CD14-positive monocyte (primary cell): ENCODE results near the gene GLDN. TPM values are rescaled to one million over a fixed set of nuclear protein-coding genes. Genes with fewer than 3 reads are reported as not detected.

Experiments used
- DNase-seq, 3 donors: peaks; one replicate each; pipeline ENCODE4 v3.0.0-alpha.2; 2011 to 2022
- H2AFZ ChIP-seq: 2 replicates; pipeline ENCODE4 v1.6.0; 2012; ENCODE audit warnings: mild to moderate bottlenecking, low read depth, low read length, inconsistent platforms; ENCODE audit not compliant: insufficient read depth, poor library complexity, severe bottlenecking
- H3K27ac ChIP-seq, 2 donors: 1 replicate in 1 of 2; 2 replicates in 1 of 2; pipeline ENCODE4 v1.5.1; 2012 to 2013; ENCODE audit warnings: low read length in 2 of 2, control low read depth in 1 of 2, inconsistent platforms in 1 of 2, low read depth in 1 of 2, mild to moderate bottlenecking in 1 of 2
- H3K27me3 ChIP-seq, 2 donors: one replicate each; pipeline versions ENCODE4 v1.6.0 to v1.6.1; 2011 to 2013; ENCODE audit warnings: low read length in 2 of 2; ENCODE audit not compliant: control insufficient read depth in 2 of 2, insufficient read depth in 2 of 2
- H3K36me3 ChIP-seq, 2 donors: replicated peaks in 1 of 2; 1 replicate in 1 of 2; 2 replicates in 1 of 2; pipeline versions ENCODE4 v1.5.1 to v1.6.1; 2012 to 2013; ENCODE audit warnings: low read length in 2 of 2, control low read depth in 1 of 2, inconsistent platforms in 1 of 2, mild to moderate bottlenecking in 1 of 2; ENCODE audit not compliant: insufficient read depth in 2 of 2, control insufficient read depth in 1 of 2
- H3K4me1 ChIP-seq, 2 donors: 1 replicate in 1 of 2; 2 replicates in 1 of 2; pipeline versions ENCODE4 v1.5.1 to v1.6.1; 2012 to 2013; ENCODE audit warnings: low read length in 2 of 2, control low read depth in 1 of 2, inconsistent platforms in 1 of 2, mild to moderate bottlenecking in 1 of 2, moderate library complexity in 1 of 2; ENCODE audit not compliant: insufficient read depth in 2 of 2, control insufficient read depth in 1 of 2
- H3K4me2 ChIP-seq: replicated peaks from 2 replicates; pipeline ENCODE3; 2012; ENCODE audit warnings: low read length, moderate library complexity, mild to moderate bottlenecking; ENCODE audit not compliant: poor library complexity, severe bottlenecking; ENCODE audit errors: extremely low read depth
- H3K4me3 ChIP-seq, 3 experiments: fragments of 200-600 bp in 1 of 3; sonication (generic) in 1 of 3; replicated peaks in 1 of 3; 1 replicate in 2 of 3; 2 replicates in 1 of 3; pipeline ENCODE4 v1.5.1; 2011 to 2013; ENCODE audit warnings: low read length in 3 of 3, mild to moderate bottlenecking in 3 of 3, control low read depth in 2 of 3, low read depth in 2 of 3, inconsistent platforms in 1 of 3, moderate library complexity in 1 of 3
- H3K79me2 ChIP-seq: 2 replicates; pipeline ENCODE4 v1.6.0; 2012; ENCODE audit warnings: mild to moderate bottlenecking, control low read depth, inconsistent platforms, low read length, moderate library complexity; ENCODE audit not compliant: insufficient read depth
- H3K9ac ChIP-seq: 2 replicates; pipeline ENCODE4 v1.6.0; 2017; ENCODE audit warnings: low read length, mild to moderate bottlenecking; ENCODE audit not compliant: insufficient read depth, poor library complexity, severe bottlenecking
- H3K9me3 ChIP-seq, 2 donors: replicated peaks in 1 of 2; 1 replicate in 1 of 2; 2 replicates in 1 of 2; pipeline versions ENCODE4 v1.5.1 to v1.6.1; 2012 to 2013; ENCODE audit warnings: low read length in 2 of 2, control low read depth in 1 of 2; ENCODE audit not compliant: control insufficient read depth in 1 of 2, insufficient read depth in 1 of 2
- H4K20me1 ChIP-seq: 2 replicates; pipeline ENCODE4 v1.6.0; 2012; ENCODE audit warnings: mild to moderate bottlenecking, low read length, control low read depth, moderate library complexity; ENCODE audit not compliant: insufficient read depth
- H3K27ac Mint-ChIP-seq, 7 donors: one replicate each; pipeline ENCODE4 v1.8.0; 2020; ENCODE audit warnings: mild to moderate bottlenecking in 7 of 7, mixed read lengths in 7 of 7, moderate library complexity in 6 of 7, inconsistent platforms in 2 of 7
- H3K27me3 Mint-ChIP-seq, 3 donors: one replicate each; pipeline ENCODE4 v1.8.0; 2021 to 2022; ENCODE audit warnings: low read depth in 3 of 3, mild to moderate bottlenecking in 3 of 3, mixed read lengths in 3 of 3, moderate library complexity in 3 of 3, inconsistent platforms in 1 of 3
- H3K36me3 Mint-ChIP-seq, 2 donors: one replicate each; pipeline ENCODE4 v1.8.0; 2020; ENCODE audit warnings: mixed read lengths in 2 of 2, inconsistent platforms in 1 of 2, mild to moderate bottlenecking in 1 of 2
- H3K4me1 Mint-ChIP-seq: one replicate; pipeline ENCODE4 v1.8.0; 2020; ENCODE audit warnings: mild to moderate bottlenecking, mixed read lengths
- H3K4me3 Mint-ChIP-seq, 2 donors: one replicate each; pipeline ENCODE4 v1.8.0; 2020; ENCODE audit warnings: mild to moderate bottlenecking in 2 of 2, mixed read lengths in 2 of 2, moderate library complexity in 1 of 2
- H3K9me3 Mint-ChIP-seq, 7 donors: one replicate each; pipeline ENCODE4 v1.8.0; 2020 to 2022; ENCODE audit warnings: mixed read lengths in 7 of 7, mild to moderate bottlenecking in 6 of 7, moderate library complexity in 6 of 7, inconsistent platforms in 2 of 7
- CTCF ChIP-seq: fragments of 200-600 bp; IDR thresholded peaks from one replicate; pipeline ENCODE4 v1.8.0; 2022; ENCODE audit warnings: antibody characterized with exemption, mild to moderate bottlenecking
- WGBS: methylation state at CpG from one replicate; pipeline ENCODE4 v1.1.5; 2013; ENCODE audit warnings: missing lambda C conversion rate; ENCODE audit not compliant: insufficient coverage; 5-methylcytosine and 5-hydroxymethylcytosine counted together
- intact Hi-C, 2 donors: fragments of 100-400 bp; cut with micrococcal nuclease; formaldehyde crosslinking; loops; one replicate each; pipeline versions ENCODE4 v1.15.0 to v1.15.1; 2023
- polyA plus RNA-seq, 3 donors: library from polyadenylated mRNA; depleted of rRNA in 1 of 3; unstranded in 2 of 3; stranded (reverse) in 1 of 3; fragments of 300-500 nt in 2 of 3; fragments of >200 nt in 1 of 3; fragmentation: Illumina TruSeq in 2 of 3; gene quantifications; 1 replicate in 2 of 3; 2 replicates in 1 of 3; pipeline ENCODE4 v1.2.3, GENCODE V29; 2012 to 2021

The GLDN gene
- polyA plus RNA-seq, 3 donors, result 0.04 TPM; not detected in 2

- peak overlapping the region in 1 of 7 donors; percentile 42 for H3K27ac Mint-ChIP-seq
- Histone ChIP-seq H3K27ac (no peak overlapping the region), H3K36me3 (no peaks in the 10 kb centered on the region), H3K9ac (no peak overlapping the region), H3K4me2 (no peak overlapping the region), H3K27me3 (no peaks in the 10 kb centered on the region), H3K9me3 (no peaks in the 10 kb centered on the region), H3K4me1 (peaks cover under 1 to 2% of the 10 kb centered on the region in 2 donors), H3K79me2 (no peaks in the 10 kb centered on the region), H2AFZ (no peak overlapping the region), H4K20me1 (no peaks in the 10 kb centered on the region), H3K4me3 (no peak overlapping the region)
- DNase-seq, result no peak
- H3K36me3 Mint-ChIP-seq, result no peaks in the 10 kb centered on the region
- intact Hi-C loops, result no loop called here
- peaks cover 12% of the 10 kb centered on the region for H3K4me1 Mint-ChIP-seq
- H3K4me3 Mint-ChIP-seq, result no peak overlapping the region
- peaks cover 0 to 2% (median 0%) of the 10 kb centered on the region in 7 donors for H3K9me3 Mint-ChIP-seq
- TF ChIP-seq CTCF, result no peak
- H3K27me3 Mint-ChIP-seq, result peaks cover 0 to 3% (median 0%) of the 10 kb centered on the region in 3 donors
Observed at GRCh38 chr15:51313074-51313393, 28.4 kb upstream of the GLDN start.

DNA sequence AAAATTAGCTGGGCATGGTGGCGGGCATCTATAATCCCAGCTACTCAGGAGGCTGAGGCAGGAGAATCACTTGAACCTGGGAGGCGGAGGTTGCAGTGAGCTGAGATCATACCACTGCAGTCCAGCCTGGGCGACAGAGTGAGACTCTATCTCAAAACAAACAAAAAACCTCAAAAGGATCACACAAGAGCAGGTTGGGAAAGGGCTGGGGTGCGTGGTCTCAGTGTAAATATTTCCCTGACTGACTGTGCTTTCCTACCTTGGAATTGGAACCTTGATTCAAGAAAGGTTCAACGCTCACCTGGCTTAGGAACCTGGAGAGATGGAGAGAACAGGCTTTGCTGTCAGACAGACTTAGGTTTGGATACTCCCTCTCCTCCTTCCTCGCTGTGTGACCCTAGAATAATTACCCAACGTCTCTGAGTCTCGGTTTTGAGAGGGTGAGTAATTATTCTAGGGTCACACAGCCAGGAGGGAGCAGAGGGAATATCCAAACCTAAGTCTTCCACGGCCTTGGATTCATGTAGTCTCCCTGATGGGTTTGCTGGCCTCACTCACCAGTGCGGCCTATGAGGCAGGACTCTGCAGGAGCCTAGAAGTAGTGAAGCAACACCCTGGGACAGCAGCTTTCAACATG lies 27.7 kb upstream of the GLDN start:
- Histone ChIP-seq H3K36me3 (no peaks in the 10 kb centered on the region), H3K27me3 (no peaks in the 10 kb centered on the region), H3K9me3 (no peaks in the 10 kb centered on the region), H3K4me2 (no peak overlapping the region), H3K9ac (no peak overlapping the region), H4K20me1 (no peaks in the 10 kb centered on the region), H3K4me3 (no peak overlapping the region), H2AFZ (no peak overlapping the region), H3K79me2 (no peaks in the 10 kb centered on the region), H3K27ac (no peak overlapping the region), H3K4me1 (no peaks in the 10 kb centered on the region)
- intact Hi-C loops, result no loop called here
- Mint-ChIP-seq H3K27me3 (peaks cover 0 to under 1% (median 0%) of the 10 kb centered on the region in 3 donors), H3K36me3 (no peaks in the 10 kb centered on the region), H3K27ac (no peak overlapping the region), H3K9me3 (peaks cover 0 to 2% (median 0%) of the 10 kb centered on the region in 7 donors), H3K4me3 (no peak overlapping the region), H3K4me1 (peaks cover 8% of the 10 kb centered on the region)
- WGBS, result 100% methylated on average over 2 of the region's 10 CpGs
- no peak for TF ChIP-seq CTCF
- DNase-seq, result no peak
